KMS-11 (cell line): ENCODE data around the gene SERHL2.
"Not testable (repeated sequence)": the region's sequence is repeated elsewhere in the genome, so short reads cannot be mapped to it uniquely, and the experiment has no call there.

Source experiments
- H2AFZ ChIP-seq: fragments of 200-600 bp; sonication (generic); 2 replicates; pipeline ENCODE4 v1.6.1; 2016; ENCODE audit warnings: antibody characterized with exemption, mixed run types, low read depth
- H3K27ac ChIP-seq: fragments of 200-600 bp; sonication (generic); 2 replicates; pipeline ENCODE4 v1.6.1; 2016; ENCODE audit warnings: mild to moderate bottlenecking, mixed run types
- H3K27me3 ChIP-seq: fragments of 200-600 bp; sonication (generic); 2 replicates; pipeline ENCODE4 v1.6.1; 2017; ENCODE audit warnings: mild to moderate bottlenecking, low read depth, mixed run types, moderate library complexity; ENCODE audit not compliant: insufficient read depth
- H3K36me3 ChIP-seq: fragments of 200-600 bp; sonication (generic); 2 replicates; pipeline ENCODE4 v1.6.1; 2017; ENCODE audit warnings: mild to moderate bottlenecking, mixed run types; ENCODE audit not compliant: insufficient read depth
- H3K4me1 ChIP-seq: fragments of 200-600 bp; sonication (generic); 2 replicates; pipeline ENCODE4 v1.6.1; 2016; ENCODE audit warnings: mild to moderate bottlenecking, low read depth, mixed run types; ENCODE audit not compliant: poor library complexity, severe bottlenecking
- H3K4me2 ChIP-seq: fragments of 200-600 bp; sonication (generic); 2 replicates; pipeline ENCODE4 v1.7.0; 2016; ENCODE audit warnings: mild to moderate bottlenecking, mixed run types
- H3K4me3 ChIP-seq: fragments of 200-600 bp; sonication (generic); IDR thresholded peaks from 2 replicates; pipeline ENCODE4 v1.6.1; 2017; ENCODE audit warnings: low read depth, low read length, mixed read lengths; ENCODE audit not compliant: insufficient read depth
- H3K79me2 ChIP-seq: fragments of 200-600 bp; sonication (generic); 2 replicates; pipeline ENCODE4 v1.6.1; 2016; ENCODE audit warnings: low read depth, mixed run types; ENCODE audit not compliant: insufficient read depth
- H3K9ac ChIP-seq: fragments of 200-600 bp; sonication (generic); 2 replicates; pipeline ENCODE4 v1.6.1; 2016; ENCODE audit warnings: mild to moderate bottlenecking, mixed run types
- H4K20me1 ChIP-seq: fragments of 200-600 bp; sonication (generic); 2 replicates; pipeline ENCODE4 v1.6.1; 2016; ENCODE audit warnings: mild to moderate bottlenecking, mixed run types; ENCODE audit not compliant: insufficient read depth
- TF ChIP-seq, protein P1 (sequence below): fragments of 200-600 bp; sonication (generic); conservative IDR thresholded peaks from 2 replicates; pipeline ENCODE4 v1.6.1; 2017; ENCODE audit warnings: low read depth, mild to moderate bottlenecking, antibody characterized with exemption, low read length, moderate library complexity, mixed read lengths

Gene SERHL2

GRCh38 chr22:42521228-42521546 lies 32.6 kb upstream of the SERHL2 start:
- TF ChIP-seq, protein P1, sequence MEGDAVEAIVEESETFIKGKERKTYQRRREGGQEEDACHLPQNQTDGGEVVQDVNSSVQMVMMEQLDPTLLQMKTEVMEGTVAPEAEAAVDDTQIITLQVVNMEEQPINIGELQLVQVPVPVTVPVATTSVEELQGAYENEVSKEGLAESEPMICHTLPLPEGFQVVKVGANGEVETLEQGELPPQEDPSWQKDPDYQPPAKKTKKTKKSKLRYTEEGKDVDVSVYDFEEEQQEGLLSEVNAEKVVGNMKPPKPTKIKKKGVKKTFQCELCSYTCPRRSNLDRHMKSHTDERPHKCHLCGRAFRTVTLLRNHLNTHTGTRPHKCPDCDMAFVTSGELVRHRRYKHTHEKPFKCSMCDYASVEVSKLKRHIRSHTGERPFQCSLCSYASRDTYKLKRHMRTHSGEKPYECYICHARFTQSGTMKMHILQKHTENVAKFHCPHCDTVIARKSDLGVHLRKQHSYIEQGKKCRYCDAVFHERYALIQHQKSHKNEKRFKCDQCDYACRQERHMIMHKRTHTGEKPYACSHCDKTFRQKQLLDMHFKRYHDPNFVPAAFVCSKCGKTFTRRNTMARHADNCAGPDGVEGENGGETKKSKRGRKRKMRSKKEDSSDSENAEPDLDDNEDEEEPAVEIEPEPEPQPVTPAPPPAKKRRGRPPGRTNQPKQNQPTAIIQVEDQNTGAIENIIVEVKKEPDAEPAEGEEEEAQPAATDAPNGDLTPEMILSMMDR = no peak
- no peak overlapping the region for H3K27ac ChIP-seq
- no peak overlapping the region for H2AFZ ChIP-seq

DNA sequence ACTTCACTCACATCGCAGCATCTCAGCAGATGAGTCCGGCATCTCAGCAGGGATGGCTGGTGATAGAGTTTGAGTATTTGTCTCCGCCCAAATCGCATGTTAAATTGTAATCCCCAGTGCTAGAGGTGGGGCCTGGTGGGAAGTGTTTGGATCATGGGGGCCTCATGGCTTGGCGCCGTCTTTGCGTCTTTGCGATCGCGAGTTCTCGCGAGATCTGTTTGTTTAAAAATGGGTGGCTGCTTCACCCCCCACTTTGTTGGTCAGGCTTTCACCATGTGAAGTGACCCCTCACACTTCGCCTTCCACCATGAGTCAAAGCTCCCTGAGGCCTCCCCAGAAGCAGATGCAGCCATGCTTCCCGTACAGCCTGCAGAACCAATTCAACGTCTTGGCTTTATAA lies 31.2 kb upstream of the SERHL2 start:
- no peaks in the 10 kb centered on the region for H3K36me3 ChIP-seq
- no peaks in the 10 kb centered on the region for H4K20me1 ChIP-seq
- H3K27me3 ChIP-seq = peaks cover 15% of the 10 kb centered on the region
- H3K4me2 ChIP-seq = no peak overlapping the region
- no peak overlapping the region for H3K27ac ChIP-seq
- H3K4me1 ChIP-seq = peaks cover 4% of the 10 kb centered on the region
- TF ChIP-seq, protein P1 = no peak
- no peak overlapping the region for H2AFZ ChIP-seq
- H3K4me3 ChIP-seq = no peak overlapping the region
- H3K9ac ChIP-seq = no peak overlapping the region
- peaks cover 8% of the 10 kb centered on the region; the same call in 1 of the 2 replicates for H3K79me2 ChIP-seq

More at GRCh38 chr22:42521228-42521546, 32.6 kb upstream of the SERHL2 start:
- no peak overlapping the region for H3K4me3 ChIP-seq
- H3K79me2 ChIP-seq = peaks cover 11% of the 10 kb centered on the region; the same call in 1 of the 2 replicates
- H4K20me1 ChIP-seq = no peaks in the 10 kb centered on the region
- H3K27me3 ChIP-seq = peaks cover 2% of the 10 kb centered on the region; the same call in 1 of the 2 replicates
- H3K4me2 ChIP-seq = no peak overlapping the region
- H3K9ac ChIP-seq = no peak overlapping the region
- H3K4me1 ChIP-seq = peaks cover 4% of the 10 kb centered on the region
- no peaks in the 10 kb centered on the region for H3K36me3 ChIP-seq

GRCh38 chr22:42528591-42529307 lies 25.0 kb upstream of the SERHL2 start:
- Histone ChIP-seq H4K20me1 (no peaks in the 10 kb centered on the region), H3K27ac (no peak overlapping the region), H3K27me3 (peaks cover 55% of the 10 kb centered on the region), H3K4me2 (no peak overlapping the region), H2AFZ (no peak overlapping the region), H3K4me1 (peaks cover 15% of the 10 kb centered on the region), H3K79me2 (no peaks in the 10 kb centered on the region), H3K36me3 (no peaks in the 10 kb centered on the region), H3K4me3 (no peak overlapping the region), H3K9ac (no peak overlapping the region)
- TF ChIP-seq, protein P1 = no peak

- H3K4me3 ChIP-seq, H3K9ac ChIP-seq, H3K27ac ChIP-seq, H3K36me3 ChIP-seq, H2AFZ ChIP-seq, H3K4me2 ChIP-seq, H4K20me1 ChIP-seq, H3K79me2 ChIP-seq: not testable (repeated sequence)
- Histone ChIP-seq H3K4me1 (peaks cover 21% of the 10 kb centered on the region), H3K27me3 (peaks cover 61% of the 10 kb centered on the region)
Observed at GRCh38 chr22:42529435-42529834, 24.3 kb upstream of the SERHL2 start.

DNA sequence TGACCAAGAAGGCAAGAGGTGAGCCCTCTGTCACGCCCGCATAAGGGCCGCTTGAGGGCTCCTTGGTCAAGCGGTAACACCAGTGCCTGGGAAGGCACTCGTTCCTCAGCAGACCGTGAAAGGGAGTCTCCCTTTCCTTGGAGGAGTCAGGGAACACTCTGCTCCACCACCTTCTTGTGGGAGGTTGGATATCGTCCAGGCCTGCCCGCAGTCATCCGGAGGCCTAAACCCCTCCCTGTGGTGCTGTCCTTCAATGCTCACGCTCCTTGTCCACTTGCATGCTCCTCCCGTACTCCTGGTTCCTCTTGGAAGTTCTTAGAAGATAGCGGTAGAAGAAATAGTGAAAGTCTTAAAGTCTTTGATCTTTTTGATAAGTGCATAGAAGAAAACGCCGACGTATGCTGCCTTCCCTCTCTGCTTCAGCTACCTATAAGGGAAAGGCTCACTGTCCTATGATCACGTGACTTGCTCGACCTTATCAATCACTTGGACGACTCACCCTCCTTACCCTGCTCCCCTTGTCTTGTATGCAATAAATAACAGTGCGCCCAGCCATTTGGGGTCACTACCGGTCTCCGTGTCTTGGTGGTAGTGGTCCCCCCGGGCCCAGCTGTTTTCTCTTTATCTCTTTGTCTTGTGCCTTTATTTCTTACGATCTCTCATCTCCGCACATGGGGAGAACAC lies 22.2 kb upstream of the SERHL2 start:
- H3K79me2 ChIP-seq, H3K4me2 ChIP-seq, H3K27ac ChIP-seq, H3K36me3 ChIP-seq, H3K9ac ChIP-seq, H3K4me3 ChIP-seq, H4K20me1 ChIP-seq, H2AFZ ChIP-seq: not testable (repeated sequence)
- Histone ChIP-seq H3K27me3 (peaks cover 72% of the 10 kb centered on the region), H3K4me1 (peaks cover 26% of the 10 kb centered on the region)
